HG03469 (cell line): Measurements from ENCODE around the gene CYTH2.

ENCODE experiments used
- ATAC-seq: cut with Tn5 transposase; IDR thresholded peaks from one replicate; pipeline ENCODE4 v1.9.1; 2021; ENCODE audit warnings: mild to moderate bottlenecking, moderate library complexity, moderate number of reproducible peaks; ENCODE audit not compliant: unreplicated experiment

The CYTH2 gene, protein sequence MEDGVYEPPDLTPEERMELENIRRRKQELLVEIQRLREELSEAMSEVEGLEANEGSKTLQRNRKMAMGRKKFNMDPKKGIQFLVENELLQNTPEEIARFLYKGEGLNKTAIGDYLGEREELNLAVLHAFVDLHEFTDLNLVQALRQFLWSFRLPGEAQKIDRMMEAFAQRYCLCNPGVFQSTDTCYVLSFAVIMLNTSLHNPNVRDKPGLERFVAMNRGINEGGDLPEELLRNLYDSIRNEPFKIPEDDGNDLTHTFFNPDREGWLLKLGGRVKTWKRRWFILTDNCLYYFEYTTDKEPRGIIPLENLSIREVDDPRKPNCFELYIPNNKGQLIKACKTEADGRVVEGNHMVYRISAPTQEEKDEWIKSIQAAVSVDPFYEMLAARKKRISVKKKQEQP

DNA sequence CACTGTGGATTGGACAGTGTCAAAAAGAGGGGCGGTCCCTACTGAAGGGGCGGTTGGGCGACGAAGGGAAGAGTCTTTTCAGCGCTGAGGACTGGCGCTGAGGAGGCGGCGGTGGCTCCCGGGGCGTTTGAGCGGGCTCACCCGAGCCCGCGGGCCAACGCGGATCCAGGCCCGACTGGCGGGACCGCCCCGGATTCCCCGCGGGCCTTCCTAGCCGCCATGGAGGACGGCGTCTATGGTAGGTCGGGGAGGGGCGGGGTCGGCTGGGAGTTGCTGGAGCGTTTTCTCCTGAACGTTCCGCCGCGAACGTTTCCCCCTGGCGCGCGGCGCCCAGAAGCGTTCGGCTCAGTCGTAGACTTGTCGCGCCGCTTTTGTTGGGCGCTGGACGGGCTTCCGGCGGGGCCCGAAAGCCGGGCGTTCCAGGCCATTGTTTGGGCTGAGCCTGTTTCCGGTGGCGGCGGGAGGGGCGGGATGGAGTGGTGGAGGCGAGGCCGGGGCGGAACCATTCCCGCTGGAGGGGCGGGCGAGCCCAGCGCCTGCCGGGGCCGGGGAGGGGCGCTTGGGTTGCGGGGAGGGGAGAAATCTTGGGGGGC lies at the start of gene CYTH2:
Gene CYTH2, plus strand, starts transcription at position 81 of the 593 bp plus-strand sequence. Its CDS starts 139 bp downstream, at position 220.
- ATAC-seq: peak; percentile 15

DNA sequence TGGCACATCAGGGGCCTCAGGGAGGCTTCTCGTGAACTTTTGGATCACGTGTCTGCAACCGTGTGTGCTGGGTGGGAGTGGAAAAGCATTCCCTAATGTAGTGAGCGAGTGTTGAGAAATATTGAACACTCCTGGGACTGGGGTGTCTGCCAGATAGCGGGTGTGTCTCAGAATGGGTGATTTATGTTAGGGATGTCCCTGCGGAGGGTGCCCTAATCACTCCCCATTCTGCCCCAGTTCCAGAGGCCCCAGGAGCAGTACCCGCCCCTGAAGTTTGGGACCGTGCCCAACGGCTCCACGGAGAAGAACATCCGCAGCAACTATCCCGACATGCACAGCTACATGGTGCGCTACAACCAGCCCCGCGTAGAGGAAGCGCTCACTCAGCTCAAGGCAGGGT lies 47.6 kb upstream of the CYTH2 start:
- no peak for ATAC-seq

DNA sequence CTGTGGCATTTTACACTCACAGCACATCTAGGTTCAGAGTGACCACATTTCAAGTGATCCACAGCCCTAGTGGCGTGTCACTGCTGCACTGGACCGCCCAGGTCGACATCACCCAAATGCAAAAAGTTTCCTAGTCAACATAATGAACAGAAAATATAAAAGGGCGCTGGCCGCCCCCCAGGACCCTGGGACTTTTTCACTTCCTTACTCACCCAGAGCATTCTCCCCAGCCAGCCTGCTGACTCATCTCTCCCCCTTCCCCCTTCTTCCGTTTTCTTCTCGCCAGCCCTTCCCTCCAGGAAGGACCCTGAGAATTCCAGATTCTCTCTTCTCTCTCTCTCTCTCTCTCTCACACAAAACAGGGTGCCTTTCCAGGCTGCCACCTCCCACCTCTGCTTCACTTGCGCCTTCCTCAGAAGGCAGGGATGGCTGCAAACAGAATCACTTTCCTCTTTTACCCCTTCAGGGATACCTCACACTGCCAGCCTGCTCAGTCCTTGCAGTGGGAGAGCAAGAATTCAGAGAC lies 44.4 kb upstream of the CYTH2 start:
- no peak for ATAC-seq

GRCh38 chr19:48428670-48429069 lies 40.5 kb upstream of the CYTH2 start:
- ATAC-seq: no peak

DNA sequence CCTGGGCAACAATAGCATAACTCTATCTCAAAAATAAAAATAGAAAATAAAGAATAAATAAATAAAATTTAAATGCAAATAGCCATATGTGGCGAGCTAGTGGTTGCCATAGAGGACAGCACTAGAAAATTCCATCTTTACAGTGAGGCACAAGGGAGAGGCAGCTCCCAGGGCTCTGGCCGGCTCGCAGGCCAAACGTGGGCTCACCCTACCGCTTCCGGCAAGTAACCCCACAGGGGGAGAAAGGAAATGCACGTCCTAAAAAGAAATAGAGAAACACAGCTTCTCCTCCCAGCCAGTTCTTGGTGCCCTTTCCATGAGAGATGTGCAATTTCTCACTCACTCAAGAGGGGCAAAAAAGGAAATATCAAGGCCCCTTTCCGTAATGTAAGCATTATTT lies 35.8 kb upstream of the CYTH2 start:
- no peak for ATAC-seq

- no peak for ATAC-seq
These were observed 32.6 kb upstream of the CYTH2 start for GRCh38 chr19:48436586-48436985.

DNA sequence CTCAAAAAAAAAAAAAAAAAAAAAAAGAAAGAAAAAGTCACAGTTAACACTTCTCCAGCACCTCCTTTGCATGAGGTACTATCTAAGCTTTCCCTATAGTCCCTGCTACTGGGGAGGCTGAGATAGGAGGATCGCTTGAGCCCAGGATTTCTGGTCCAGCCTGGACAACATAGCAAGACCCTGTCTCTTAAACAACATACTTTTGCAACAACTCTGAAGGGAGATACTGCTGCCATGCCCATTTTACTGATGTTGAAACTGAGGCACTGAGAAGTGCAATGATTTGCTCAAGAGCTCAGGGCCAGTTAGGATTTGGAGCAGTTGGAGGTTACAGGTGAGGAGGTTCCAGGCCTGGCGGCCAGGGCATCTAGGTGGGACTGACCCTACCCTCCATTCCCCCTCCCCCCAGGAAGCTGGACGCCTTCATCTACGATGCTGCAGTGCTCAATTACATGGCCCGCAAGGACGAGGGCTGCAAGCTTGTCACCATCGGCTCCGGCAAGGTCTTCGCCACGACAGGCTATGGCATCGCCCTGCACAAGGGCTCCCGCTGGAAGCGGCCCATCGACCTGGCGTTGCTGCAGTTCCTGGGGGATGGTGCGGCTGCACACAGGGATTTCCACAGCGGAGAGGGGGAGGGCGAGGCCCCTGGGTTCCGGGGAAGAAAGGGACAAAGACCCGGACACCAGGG lies 27.7 kb upstream of the CYTH2 start:
- no peak for ATAC-seq

GRCh38 chr19:48442116-48443035 lies 26.8 kb upstream of the CYTH2 start:
- ATAC-seq: no peak

DNA sequence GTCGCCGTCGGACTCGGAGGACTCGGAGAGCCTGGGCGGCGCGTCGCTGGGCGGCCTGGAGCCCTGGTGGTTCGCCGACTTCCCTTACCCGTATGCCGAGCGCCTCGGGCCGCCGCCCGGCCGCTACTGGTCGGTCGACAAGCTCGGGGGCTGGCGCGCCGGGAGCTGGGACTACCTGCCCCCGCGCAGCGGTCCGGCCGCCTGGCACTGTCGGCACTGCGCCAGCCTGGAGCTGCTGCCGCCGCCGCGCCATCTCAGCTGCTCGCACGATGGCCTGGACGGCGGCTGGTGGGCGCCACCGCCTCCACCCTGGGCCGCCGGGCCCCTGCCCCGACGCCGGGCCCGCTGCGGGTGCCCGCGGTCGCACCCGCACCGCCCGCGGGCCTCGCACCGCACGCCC lies 25.9 kb upstream of the CYTH2 start:
- ATAC-seq: no peak

DNA sequence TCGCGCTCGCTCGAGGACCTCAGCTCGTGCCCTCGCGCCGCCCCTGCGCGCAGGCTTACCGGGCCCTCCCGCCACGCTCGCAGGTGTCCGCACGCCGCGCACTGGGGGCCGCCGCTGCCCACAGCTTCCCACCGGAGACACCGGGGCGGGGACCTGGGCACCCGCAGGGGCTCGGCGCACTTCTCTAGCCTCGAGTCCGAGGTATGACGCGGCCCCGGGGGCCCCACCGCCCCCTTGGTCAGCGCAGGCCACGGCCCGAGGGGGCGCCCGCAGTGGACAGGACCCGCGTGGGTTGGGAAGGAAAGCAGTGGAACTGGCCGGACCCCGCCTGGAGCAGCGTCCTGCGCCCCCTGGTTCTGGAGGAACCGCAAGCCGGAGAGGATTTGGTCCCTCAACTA lies 25.4 kb upstream of the CYTH2 start:
- no peak for ATAC-seq

GRCh38 chr19:48444129-48444935 lies 24.8 kb upstream of the CYTH2 start:
- ATAC-seq: no peak

- ATAC-seq: no peak
These were observed 24.3 kb upstream of the CYTH2 start for GRCh38 chr19:48444936-48445200.

GRCh38 chr19:48445256-48445605 lies 23.9 kb upstream of the CYTH2 start:
- ATAC-seq: no peak

DNA sequence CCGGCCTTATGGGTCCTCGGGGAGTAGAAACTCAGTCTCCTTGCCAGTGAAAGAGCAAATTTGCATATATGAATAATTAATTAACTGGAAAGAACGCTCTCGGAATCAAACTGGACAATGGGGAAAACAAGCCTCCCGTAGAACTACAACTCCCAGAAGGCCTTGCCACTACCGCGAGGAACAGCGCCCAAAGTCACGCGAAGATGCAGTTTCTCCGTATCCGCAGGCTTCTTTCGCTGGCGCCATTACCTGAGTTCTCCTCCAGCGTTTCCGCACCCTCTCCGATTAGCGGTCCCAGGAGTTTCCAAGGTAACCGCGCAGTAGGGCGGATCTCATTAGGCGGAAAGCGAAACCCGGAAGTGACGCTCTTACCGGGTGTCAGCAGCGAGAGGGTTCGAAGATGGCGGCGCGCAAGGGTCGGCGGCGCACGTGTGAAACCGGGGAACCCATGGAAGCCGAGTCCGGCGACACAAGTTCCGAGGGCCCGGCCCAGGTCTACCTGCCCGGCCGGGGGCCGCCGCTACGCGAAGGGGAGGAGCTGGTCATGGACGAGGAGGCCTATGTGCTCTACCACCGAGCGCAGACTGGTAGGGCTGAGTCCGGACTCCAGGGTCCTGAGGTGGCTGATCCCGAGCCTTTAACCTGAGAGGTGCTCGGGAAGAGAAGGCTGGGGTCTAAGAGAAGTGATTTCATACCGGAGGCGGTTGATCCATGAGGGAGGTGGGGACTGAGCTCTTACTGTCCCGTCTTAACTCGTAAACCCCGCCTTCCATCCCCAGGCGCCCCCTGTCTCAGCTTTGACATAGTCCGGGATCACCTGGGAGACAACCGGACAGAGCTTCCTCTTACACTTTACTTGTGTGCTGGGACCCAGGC lies 23.3 kb upstream of the CYTH2 start, which contains the start of gene GRWD1:
Gene GRWD1, plus strand, starts transcription at position 378 of the 876 bp plus-strand sequence. Its CDS starts 23 bp downstream, at position 401.
- peak; percentile 86 for ATAC-seq

GRCh38 chr19:48446579-48446978 lies 22.6 kb upstream of the CYTH2 start:
- ATAC-seq: no peak

DNA sequence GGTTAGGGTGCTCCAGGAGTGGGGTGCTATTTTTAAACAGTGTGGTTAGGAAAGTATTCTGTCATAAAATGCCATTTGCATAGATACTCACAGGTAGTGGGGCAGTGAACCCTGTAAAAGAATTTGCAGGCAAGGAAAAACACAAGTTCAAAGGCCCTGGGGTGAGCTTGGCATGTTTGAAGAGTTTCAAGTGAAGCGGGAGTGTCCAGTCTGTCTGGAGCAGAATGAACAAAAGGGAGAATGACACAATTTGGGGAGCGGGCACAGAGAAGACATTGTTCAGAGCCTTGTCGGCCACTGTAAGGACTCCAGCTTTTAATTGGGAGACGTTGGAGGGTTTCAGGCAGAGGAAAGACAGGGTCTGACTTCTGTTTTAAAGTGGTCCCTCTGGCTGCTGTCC lies 20.6 kb upstream of the CYTH2 start:
- ATAC-seq: no peak

DNA sequence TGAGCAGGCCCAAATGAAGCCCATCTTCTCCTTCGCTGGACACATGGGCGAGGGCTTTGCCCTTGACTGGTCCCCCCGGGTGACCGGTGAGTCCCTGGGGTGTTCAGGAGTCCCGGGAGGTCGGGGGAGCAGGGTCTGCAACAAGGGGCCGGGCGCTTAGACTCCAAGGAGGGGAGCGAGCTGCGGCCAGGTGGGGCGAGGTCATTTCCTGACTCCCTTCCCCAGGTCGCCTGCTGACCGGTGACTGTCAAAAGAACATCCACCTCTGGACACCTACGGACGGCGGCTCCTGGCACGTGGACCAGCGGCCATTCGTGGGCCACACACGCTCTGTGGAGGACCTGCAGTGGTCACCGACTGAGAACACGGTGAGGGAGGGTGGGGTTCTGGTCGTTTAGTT lies 18.7 kb upstream of the CYTH2 start:
- ATAC-seq: no peak

GRCh38 chr19:48450863-48451262 lies 18.3 kb upstream of the CYTH2 start:
- no peak for ATAC-seq

DNA sequence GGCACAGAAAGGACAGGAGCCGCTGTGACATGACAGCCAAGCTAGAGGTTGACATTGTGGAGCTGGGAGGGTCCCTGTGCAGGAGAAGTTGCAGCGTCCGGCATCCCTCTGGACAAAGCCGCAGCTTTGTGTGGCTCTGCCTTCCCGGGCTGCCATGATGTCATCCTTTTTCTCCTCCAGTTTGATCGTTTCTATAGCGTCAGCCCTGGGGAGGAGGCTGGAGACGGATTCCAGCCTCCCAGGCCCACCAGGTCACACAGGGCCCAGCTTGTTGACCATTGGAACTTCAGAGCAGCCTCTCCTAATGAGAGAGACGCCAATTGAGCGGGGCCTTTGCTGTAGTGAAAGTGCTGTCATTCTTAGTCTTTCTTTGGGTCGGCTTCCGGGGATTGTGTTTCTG lies 17.5 kb upstream of the CYTH2 start:
- no peak for ATAC-seq
